Neural progenitor cell (in vitro differentiated cells): ENCODE results near the gene SELENOM. TPM values are rescaled to one million over a fixed set of nuclear protein-coding genes. Genes with fewer than 3 reads are reported as not detected.

ENCODE experiments used
- DNase-seq: peaks from one replicate; pipeline ENCODE4 v3.0.0-alpha.2; 2016; ENCODE audit warnings: low spot score
- H2AFZ ChIP-seq: fragments of 200-600 bp; sonication (generic); replicated peaks from 2 replicates; pipeline ENCODE4 v1.6.1; 2016; ENCODE audit warnings: antibody characterized with exemption
- H3F3A ChIP-seq: fragments of 200-600 bp; sonication (generic); 2 replicates; pipeline ENCODE4 v1.6.1; 2016; ENCODE audit warnings: antibody characterized with exemption, low read depth
- H3K27ac ChIP-seq: fragments of 200-600 bp; sonication (generic); 2 replicates; pipeline ENCODE4 v1.5.1; 2016; ENCODE audit warnings: mild to moderate bottlenecking
- H3K27me3 ChIP-seq: fragments of 200-600 bp; sonication (generic); 2 replicates; pipeline ENCODE4 v1.6.1; 2016; ENCODE audit warnings: mild to moderate bottlenecking, moderate library complexity
- H3K36me3 ChIP-seq: fragments of 200-600 bp; sonication (generic); 2 replicates; pipeline ENCODE4 v1.5.1; 2016
- H3K4me1 ChIP-seq: fragments of 200-600 bp; sonication (generic); 2 replicates; pipeline ENCODE4 v1.6.1; 2016; ENCODE audit warnings: mixed run types
- H3K4me2 ChIP-seq: fragments of 200-600 bp; sonication (generic); 2 replicates; pipeline ENCODE4 v1.6.1; 2016
- H3K4me3 ChIP-seq: fragments of 200-600 bp; sonication (generic); 2 replicates; pipeline ENCODE4 v1.5.1; 2016
- H3K79me2 ChIP-seq: fragments of 200-600 bp; sonication (generic); 2 replicates; pipeline ENCODE4 v1.6.1; 2016; ENCODE audit warnings: low read depth
- H3K9ac ChIP-seq: fragments of 200-600 bp; sonication (generic); 2 replicates; pipeline ENCODE4 v1.6.1; 2016
- H3K9me3 ChIP-seq: fragments of 200-600 bp; sonication (generic); 2 replicates; pipeline ENCODE4 v1.5.1; 2016; ENCODE audit warnings: low read depth
- H4K20me1 ChIP-seq: fragments of 200-600 bp; sonication (generic); 2 replicates; pipeline ENCODE4 v1.6.1; 2016; ENCODE audit warnings: low read depth
- H3K27ac Mint-ChIP-seq: 3 replicates; pipeline ENCODE4 v1.8.0; 2021; ENCODE audit warnings: mixed read lengths
- H3K27me3 Mint-ChIP-seq: 2 replicates; pipeline ENCODE4 v1.8.0; 2022; ENCODE audit warnings: low read depth, mild to moderate bottlenecking, inconsistent platforms, moderate library complexity, mixed read lengths; ENCODE audit not compliant: insufficient read depth
- H3K36me3 Mint-ChIP-seq: 3 replicates; pipeline ENCODE4 v1.8.0; 2021; ENCODE audit warnings: mixed read lengths
- H3K4me1 Mint-ChIP-seq: 3 replicates; pipeline ENCODE4 v1.8.0; 2021; ENCODE audit warnings: mixed read lengths
- H3K4me3 Mint-ChIP-seq: 3 replicates; pipeline ENCODE4 v1.8.0; 2021; ENCODE audit warnings: mild to moderate bottlenecking, moderate library complexity, mixed read lengths
- H3K9me3 Mint-ChIP-seq: 3 replicates; pipeline ENCODE4 v1.8.0; 2020; ENCODE audit warnings: mixed read lengths
- CTCF ChIP-seq: fragments of 200-600 bp; sonication (generic); IDR thresholded peaks from 2 replicates; pipeline ENCODE4 v1.5.1; 2017; ENCODE audit warnings: antibody characterized with exemption, mild to moderate bottlenecking
- EZH2 ChIP-seq: fragments of 200-600 bp; sonication (generic); IDR thresholded peaks from 2 replicates; pipeline ENCODE4 v1.6.1; 2017; ENCODE audit warnings: antibody characterized with exemption, mild to moderate bottlenecking, moderate library complexity
- EZH2phosphoT487 ChIP-seq: fragments of 200-600 bp; sonication (generic); IDR thresholded peaks from 2 replicates; pipeline ENCODE4 v1.6.1; 2017; ENCODE audit warnings: antibody characterized with exemption
- total RNA-seq: library from RNA; depleted of rRNA; stranded (reverse); fragments of >200 nt; gene quantifications from 2 replicates; pipeline ENCODE4 v1.2.3, GENCODE V29; 2015; ENCODE audit warnings: low replicate concordance

The SELENOM gene
- total RNA-seq, 1 donor from 2014 or later = 7.4 TPM

- peak overlapping the region; percentile 20 for H2AFZ ChIP-seq
- H3K9me3 ChIP-seq = no peaks in the 10 kb centered on the region
- Mint-ChIP-seq H3K36me3 (peaks cover 2% of the 10 kb centered on the region), H3K27ac (no peak overlapping the region), H3K4me3 (peak overlapping the region; percentile 91), H3K4me1 (peaks cover 12% of the 10 kb centered on the region), H3K27me3 (peaks cover 5% of the 10 kb centered on the region), H3K9me3 (no peaks in the 10 kb centered on the region)
- H3K36me3 ChIP-seq = no peaks in the 10 kb centered on the region
- H3K27me3 ChIP-seq = peaks cover 44% of the 10 kb centered on the region
- no peaks in the 10 kb centered on the region for H3K79me2 ChIP-seq
- DNase-seq = no peak
- H3K27ac ChIP-seq = no peak overlapping the region
- peaks cover 7% of the 10 kb centered on the region for H3F3A ChIP-seq
- H4K20me1 ChIP-seq = peaks cover 12% of the 10 kb centered on the region
- peak overlapping the region; percentile 74 for H3K4me2 ChIP-seq
- H3K9ac ChIP-seq = no peak overlapping the region
- H3K4me1 ChIP-seq = no peaks in the 10 kb centered on the region
- TF ChIP-seq EZH2 (no peak), EZH2phosphoT487 (no peak), CTCF (no peak)
- H3K4me3 ChIP-seq = peak overlapping the region; percentile 57
Observed at GRCh38 chr22:31106731-31107177, 614 bp downstream of the SELENOM start.

GRCh38 chr22:31106001-31106571, 1.3 kb downstream of the SELENOM start:
- Histone ChIP-seq H2AFZ (no peak overlapping the region), H4K20me1 (peaks cover 12% of the 10 kb centered on the region), H3K9ac (no peak overlapping the region), H3K4me2 (no peak overlapping the region), H3K27me3 (peaks cover 44% of the 10 kb centered on the region), H3K79me2 (no peaks in the 10 kb centered on the region), H3K36me3 (no peaks in the 10 kb centered on the region), H3K9me3 (no peaks in the 10 kb centered on the region), H3K4me3 (no peak overlapping the region), H3K27ac (no peak overlapping the region), H3F3A (peaks cover 7% of the 10 kb centered on the region), H3K4me1 (no peaks in the 10 kb centered on the region)
- TF ChIP-seq EZH2phosphoT487 = no peak
- TF ChIP-seq CTCF = no peak
- TF ChIP-seq EZH2 = no peak
- H3K27me3 Mint-ChIP-seq = peaks cover 5% of the 10 kb centered on the region
- peaks cover 2% of the 10 kb centered on the region for H3K36me3 Mint-ChIP-seq
- H3K4me1 Mint-ChIP-seq = peaks cover 12% of the 10 kb centered on the region
- peak overlapping the region; percentile 91 for H3K4me3 Mint-ChIP-seq
- DNase-seq = no peak
- H3K27ac Mint-ChIP-seq = no peak overlapping the region
- H3K9me3 Mint-ChIP-seq = no peaks in the 10 kb centered on the region

DNA sequence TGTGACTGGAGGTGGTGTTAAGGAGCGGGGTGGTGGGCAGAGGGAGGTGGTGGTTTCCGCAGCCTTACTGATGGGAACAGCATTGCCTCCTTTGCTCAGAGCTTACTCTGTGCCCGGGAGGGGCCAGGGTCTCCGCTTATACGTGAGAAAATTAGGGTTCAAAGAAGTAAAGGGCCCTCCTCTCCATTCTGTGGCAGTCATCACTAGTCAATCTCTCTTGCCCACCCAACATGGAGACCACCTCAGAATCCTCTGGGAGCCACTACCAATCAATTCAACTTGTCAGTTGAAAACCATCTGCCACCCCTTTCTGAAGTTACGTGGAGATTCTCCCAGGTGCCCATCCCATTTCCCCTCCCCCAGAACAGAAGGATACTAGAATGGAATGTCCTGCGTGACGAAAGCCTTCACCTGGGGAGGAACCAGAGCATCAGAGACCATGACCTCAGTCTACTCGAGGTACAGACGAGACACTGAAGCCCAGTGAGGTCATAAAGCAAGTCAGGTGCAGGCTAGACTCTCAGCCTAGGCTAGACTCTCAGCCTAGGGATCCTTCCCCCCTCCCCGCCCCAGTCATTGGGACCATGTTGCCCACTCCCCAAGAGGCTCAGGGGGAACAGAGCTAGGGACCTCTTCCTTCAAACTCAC, 2.0 kb downstream of the SELENOM start:
- H3K4me1 Mint-ChIP-seq = peaks cover 12% of the 10 kb centered on the region
- Histone ChIP-seq H4K20me1 (peaks cover 12% of the 10 kb centered on the region), H3K4me2 (peak overlapping the region; percentile 55), H3K27ac (no peak overlapping the region), H3K4me3 (no peak overlapping the region), H3K27me3 (peaks cover 44% of the 10 kb centered on the region), H3K9me3 (no peaks in the 10 kb centered on the region), H2AFZ (no peak overlapping the region), H3K9ac (no peak overlapping the region), H3K4me1 (no peaks in the 10 kb centered on the region), H3K79me2 (no peaks in the 10 kb centered on the region), H3F3A (peaks cover 7% of the 10 kb centered on the region), H3K36me3 (no peaks in the 10 kb centered on the region)
- no peak overlapping the region for H3K27ac Mint-ChIP-seq
- peak overlapping the region; percentile 41 for H3K4me3 Mint-ChIP-seq
- H3K27me3 Mint-ChIP-seq = peaks cover 5% of the 10 kb centered on the region
- H3K9me3 Mint-ChIP-seq = no peaks in the 10 kb centered on the region
- peaks cover 2% of the 10 kb centered on the region for H3K36me3 Mint-ChIP-seq
- no peak for DNase-seq
- TF ChIP-seq CTCF (no peak), EZH2 (no peak), EZH2phosphoT487 (no peak)
